SK-N-MC (cell line): ENCODE measurements around the gene CIAO2B.
"Not testable (repeated sequence)": the region's sequence is repeated elsewhere in the genome, so short reads cannot be mapped to it uniquely, and the experiment has no call there.

Source experiments
- DNase-seq: peaks from one replicate; pipeline ENCODE4 v3.0.0-alpha.2; 2011; ENCODE audit warnings: low read depth, low spot score
- H3K27ac ChIP-seq: fragments of 200-600 bp; sonication (generic); 2 replicates; pipeline ENCODE4 v1.5.1; 2016; ENCODE audit warnings: mixed run types
- H3K36me3 ChIP-seq: fragments of 200-600 bp; sonication (generic); 2 replicates; pipeline ENCODE4 v1.6.1; 2017; ENCODE audit warnings: antibody characterized with exemption, low read length, mixed read lengths; ENCODE audit not compliant: insufficient read depth
- H3K4me3 ChIP-seq: fragments of 200-600 bp; sonication (generic); 2 replicates; pipeline ENCODE4 v1.5.1; 2016
- H3K9ac ChIP-seq: fragments of 200-600 bp; sonication (generic); 2 replicates; pipeline ENCODE4 v1.8.0; 2017; ENCODE audit warnings: mixed run types, mixed read lengths; ENCODE audit not compliant: insufficient read length
- H3K9me3 ChIP-seq: fragments of 200-600 bp; sonication (generic); 2 replicates; pipeline ENCODE4 v1.6.1; 2017; ENCODE audit warnings: low read depth, mild to moderate bottlenecking, antibody characterized with exemption, low read length, moderate library complexity, mixed read lengths
- EZH2 ChIP-seq: fragments of 200-600 bp; sonication (generic); IDR thresholded peaks from one replicate; pipeline ENCODE4 v1.6.1; 2017; ENCODE audit warnings: antibody characterized with exemption
- FOXP2 ChIP-seq: optimal IDR thresholded peaks from 2 replicates; pipeline ENCODE3; 2011; ENCODE audit warnings: mild to moderate bottlenecking, moderate library complexity; ENCODE audit not compliant: insufficient read depth; ENCODE audit errors: extremely low read length, control extremely low read depth
- POLR2AphosphoS5 ChIP-seq: IDR thresholded peaks from 2 replicates; pipeline ENCODE4 v1.6.1; 2012; ENCODE audit warnings: mild to moderate bottlenecking, low read depth, low read length, borderline replicate concordance

The CIAO2B gene

GRCh38 chr16:66934138-66934838 lies at the start of gene CIAO2B:
CIAO2B (minus strand) TSS chr16:66934402; CDS start chr16:66934364, 38 bp downstream.
- TF ChIP-seq EZH2 (no peak), POLR2AphosphoS5 (peak; percentile 83)
- H3K4me3 ChIP-seq = peak within 1 kb of the TSS; percentile 85
- DNase-seq = no peak
- H3K9ac ChIP-seq = peak within 1 kb of the TSS; percentile 85
- no peak within 1 kb of the TSS for H3K27ac ChIP-seq
- H3K36me3 ChIP-seq = no peaks in the 10 kb centered on the region; the same call in 1 of the 2 replicates
- no peaks in the 10 kb centered on the region for H3K9me3 ChIP-seq

GRCh38 chr16:66983033-66983432 lies 48.8 kb upstream of the CIAO2B start:
- Histone ChIP-seq H3K4me3 (no peak overlapping the region), H3K9ac (no peak overlapping the region), H3K27ac (no peak overlapping the region), H3K9me3 (no peaks in the 10 kb centered on the region), H3K36me3 (no peaks in the 10 kb centered on the region)
- DNase-seq = no peak
- TF ChIP-seq EZH2 (no peak), FOXP2 (no peak)

DNA sequence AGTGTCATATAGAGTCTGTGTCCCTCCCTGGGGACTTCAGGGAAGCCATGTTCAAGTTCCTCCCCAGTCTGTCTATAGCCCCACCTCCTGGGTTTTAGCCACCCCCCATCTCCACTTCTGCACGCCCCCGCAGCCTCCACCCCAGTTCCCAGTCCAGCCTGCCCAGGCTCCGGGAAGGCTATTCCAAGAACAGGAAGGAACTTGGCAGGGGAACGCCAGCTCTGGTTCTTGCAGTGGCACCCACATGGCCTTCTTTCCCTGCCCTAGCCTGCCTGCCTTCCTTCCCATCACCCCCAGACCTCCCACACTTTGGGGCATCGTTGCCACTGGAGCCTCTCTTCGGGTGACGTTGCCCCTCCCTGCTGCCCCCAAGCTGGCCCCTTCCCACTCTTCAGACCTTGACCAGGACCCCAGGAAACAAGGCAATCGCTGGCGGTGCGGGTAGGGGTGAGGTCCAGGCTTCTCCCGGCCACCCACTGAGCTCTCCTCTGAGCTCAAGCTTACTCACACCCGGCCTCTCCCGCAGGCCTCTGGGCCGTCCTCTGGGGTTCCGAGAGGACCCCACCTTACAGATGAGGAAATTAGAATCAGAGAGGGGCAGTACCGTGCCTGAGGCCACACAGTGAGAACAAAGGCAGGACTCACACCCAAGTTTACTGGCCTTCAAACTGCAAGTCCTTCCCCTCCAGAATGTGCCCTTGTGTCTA lies 45.0 kb upstream of the CIAO2B start:
- Histone ChIP-seq H3K9me3 (no peaks in the 10 kb centered on the region), H3K4me3 (no peak overlapping the region), H3K9ac (no peak overlapping the region), H3K27ac (no peak overlapping the region), H3K36me3 (no peaks in the 10 kb centered on the region)
- no peak for TF ChIP-seq POLR2AphosphoS5
- TF ChIP-seq FOXP2 = no peak
- TF ChIP-seq EZH2 = no peak
- no peak for DNase-seq

DNA sequence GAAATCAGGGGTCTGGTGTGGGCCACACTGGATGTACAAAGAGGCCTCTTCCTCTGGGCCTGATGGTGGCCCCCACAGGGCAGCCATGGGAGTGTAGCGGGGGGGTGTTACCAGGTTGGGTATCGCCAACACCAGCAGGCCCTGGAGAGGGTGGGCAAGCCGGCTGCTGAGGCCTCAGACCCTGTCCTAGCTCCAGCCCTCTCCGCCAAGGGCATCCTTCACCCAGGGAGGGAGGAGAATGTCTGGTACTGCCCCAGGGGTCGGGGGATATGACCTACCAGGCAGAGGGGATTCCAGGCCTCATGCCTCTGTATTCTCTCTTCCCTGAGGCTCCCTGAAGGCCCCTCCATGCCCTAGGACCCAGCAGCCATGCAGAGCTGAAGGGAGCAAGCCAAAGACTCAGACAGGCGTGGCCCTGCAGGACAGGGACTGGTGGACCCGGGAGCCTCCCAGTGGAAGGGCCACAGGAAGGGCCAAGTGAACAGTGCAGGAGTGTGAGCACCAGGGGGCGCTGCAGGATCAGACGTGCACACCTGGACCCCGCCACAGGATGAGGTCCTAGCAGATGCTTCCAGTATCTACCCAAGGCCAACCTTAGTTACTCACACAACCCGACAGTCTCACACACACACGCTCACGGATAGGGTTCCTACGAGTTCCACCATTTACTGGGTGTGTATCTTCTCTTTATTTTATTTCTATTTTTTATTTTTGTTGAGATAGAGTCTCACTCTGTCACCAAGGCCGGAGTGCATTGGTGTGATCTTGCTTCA lies 43.3 kb upstream of the CIAO2B start:
- H3K4me3 ChIP-seq = no peak overlapping the region
- peak; percentile 6 for DNase-seq
- no peaks in the 10 kb centered on the region for H3K9me3 ChIP-seq
- TF ChIP-seq EZH2 = no peak
- no peak for TF ChIP-seq FOXP2
- no peak for TF ChIP-seq POLR2AphosphoS5
- no peak overlapping the region for H3K9ac ChIP-seq
- no peak overlapping the region for H3K27ac ChIP-seq
- no peaks in the 10 kb centered on the region for H3K36me3 ChIP-seq

GRCh38 chr16:66976746-66977145 lies 42.5 kb upstream of the CIAO2B start:
- H3K9ac ChIP-seq = no peak overlapping the region
- H3K27ac ChIP-seq = no peak overlapping the region
- no peak overlapping the region for H3K4me3 ChIP-seq
- TF ChIP-seq FOXP2 = no peak
- no peak for TF ChIP-seq EZH2
- TF ChIP-seq POLR2AphosphoS5 = no peak
- no peak for DNase-seq
- no peaks in the 10 kb centered on the region for H3K9me3 ChIP-seq
- H3K36me3 ChIP-seq = no peaks in the 10 kb centered on the region

- TF ChIP-seq EZH2 = no peak
- TF ChIP-seq FOXP2 = no peak
- no peak for TF ChIP-seq POLR2AphosphoS5
- Histone ChIP-seq H3K36me3 (no peaks in the 10 kb centered on the region), H3K27ac (no peak overlapping the region), H3K4me3 (no peak overlapping the region), H3K9me3 (no peaks in the 10 kb centered on the region), H3K9ac (no peak overlapping the region)
- DNase-seq = no peak
Measured at GRCh38 chr16:66975302-66975893, 41.2 kb upstream of the CIAO2B start.

DNA sequence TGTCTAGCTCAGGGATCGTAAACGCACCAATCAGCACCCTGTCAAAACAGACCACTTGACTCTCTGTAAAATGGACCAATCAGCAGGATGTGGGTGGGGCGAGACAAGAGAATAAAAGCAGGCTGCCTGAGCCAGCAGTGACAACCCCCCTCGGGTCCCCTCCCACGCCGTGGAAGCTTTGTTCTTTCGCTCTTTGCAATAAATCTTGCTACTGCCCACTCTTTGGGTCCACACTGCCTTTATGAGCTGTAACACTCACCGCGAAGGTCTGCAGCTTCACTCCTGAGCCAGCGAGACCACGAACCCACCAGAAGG lies 40.7 kb upstream of the CIAO2B start:
- not testable (repeated sequence) for H3K27ac ChIP-seq, DNase-seq, H3K4me3 ChIP-seq, H3K9me3 ChIP-seq, H3K9ac ChIP-seq, H3K36me3 ChIP-seq

GRCh38 chr16:66974156-66974931 lies 40.1 kb upstream of the CIAO2B start:
- DNase-seq, H3K9ac ChIP-seq, H3K36me3 ChIP-seq, H3K27ac ChIP-seq, H3K4me3 ChIP-seq, H3K9me3 ChIP-seq: not testable (repeated sequence)
